HepG2 (cell line): ENCODE results near the gene NACC2. TPM values are rescaled to one million over a fixed set of nuclear protein-coding genes. Genes with fewer than 3 reads are reported as not detected.

Experiments
- BRCA1 ChIP-seq: sonication (generic); formaldehyde crosslinking; IDR thresholded peaks from 2 replicates; pipeline ENCODE4 v1.4.0; 2020; ENCODE audit warnings: missing genetic modification reagents
- CBX1 ChIP-seq: IDR thresholded peaks from one replicate; pipeline ENCODE4 v1.6.1; 2016; ENCODE audit warnings: antibody characterized with exemption, low read depth
- GFI1 ChIP-seq: sonication (generic); formaldehyde crosslinking; IDR thresholded peaks from 2 replicates; pipeline ENCODE4 v1.5.0; 2020; ENCODE audit warnings: missing genetic modification reagents, mild to moderate bottlenecking, borderline replicate concordance
- HOXA3 ChIP-seq: sonication (generic); formaldehyde crosslinking; IDR thresholded peaks from 2 replicates; pipeline ENCODE4 v1.5.0; 2020; ENCODE audit warnings: missing genetic modification reagents
- KLF12 ChIP-seq: sonication (generic); formaldehyde crosslinking; IDR thresholded peaks from 2 replicates; pipeline ENCODE4 v1.4.0; 2020; ENCODE audit warnings: missing genetic modification reagents, borderline replicate concordance
- MEF2D ChIP-seq: sonication (generic); formaldehyde crosslinking; IDR thresholded peaks from 2 replicates; pipeline ENCODE4 v1.5.1; 2020; ENCODE audit warnings: mild to moderate bottlenecking, missing genetic modification reagents
- MIER2 ChIP-seq: IDR thresholded peaks from 2 replicates; pipeline ENCODE4 v1.6.1; 2016; ENCODE audit warnings: missing biosample characterization, missing genetic modification reagents
- MTA1 ChIP-seq: sonication (generic); formaldehyde crosslinking; IDR thresholded peaks from 2 replicates; pipeline ENCODE4 v1.4.0; 2020; ENCODE audit warnings: missing genetic modification reagents, mild to moderate bottlenecking, borderline replicate concordance
- RXRA ChIP-seq: sonication (generic); formaldehyde crosslinking; IDR thresholded peaks from 2 replicates; pipeline ENCODE4 v1.5.1; 2020; ENCODE audit warnings: missing genetic modification reagents
- SALL2 ChIP-seq: sonication (generic); formaldehyde crosslinking; IDR thresholded peaks from 2 replicates; pipeline ENCODE4 v1.8.1; 2023; ENCODE audit warnings: mild to moderate bottlenecking, missing genetic modification reagents, inconsistent platforms
- SP1 ChIP-seq, 2 experiments: fragments of 450-650 bp in 1 of 2; sonication (generic) in 1 of 2; formaldehyde crosslinking in 1 of 2; IDR thresholded peaks; 2 replicates each; pipeline versions ENCODE4 v1.4.0 to v1.6.1; 2016 to 2020; ENCODE audit warnings: missing genetic modification reagents in 1 of 2
- TCF12 ChIP-seq, 2 experiments: fragments of 450-650 bp in 1 of 2; sonication (generic) in 1 of 2; formaldehyde crosslinking in 1 of 2; IDR thresholded peaks; 2 replicates each; pipeline versions ENCODE4 v1.6.1 to v1.8.0; 2017 to 2022; ENCODE audit warnings: antibody characterized with exemption in 1 of 2, mild to moderate bottlenecking in 1 of 2, missing genetic modification reagents in 1 of 2, moderate library complexity in 1 of 2
- TOE1 ChIP-seq: sonication (generic); formaldehyde crosslinking; IDR thresholded peaks from 2 replicates; pipeline ENCODE4 v1.4.0; 2020; ENCODE audit warnings: mild to moderate bottlenecking, missing genetic modification reagents
- TRIM24 ChIP-seq: sonication (generic); formaldehyde crosslinking; IDR thresholded peaks from 2 replicates; pipeline ENCODE4 v1.8.0; 2022; ENCODE audit warnings: mild to moderate bottlenecking, missing genetic modification reagents
- ZFP36 ChIP-seq: fragments of 150-350 bp; IDR thresholded peaks from 2 replicates; pipeline ENCODE4 v1.6.1; 2018; ENCODE audit warnings: borderline replicate concordance, low read length, low read depth; ENCODE audit not compliant: partially characterized antibody
- ZFP41 ChIP-seq: sonication (generic); formaldehyde crosslinking; IDR thresholded peaks from 2 replicates; pipeline ENCODE4 v1.4.0; 2020; ENCODE audit warnings: mild to moderate bottlenecking, missing genetic modification reagents, borderline replicate concordance
- ZNF207 ChIP-seq: fragments of 450-650 bp; IDR thresholded peaks from 2 replicates; pipeline ENCODE4 v1.6.1; 2016; ENCODE audit warnings: antibody characterized with exemption, borderline replicate concordance
- ZNF282 ChIP-seq: fragments of 450-650 bp; IDR thresholded peaks from 2 replicates; pipeline ENCODE4 v1.6.1; 2018; ENCODE audit not compliant: partially characterized antibody
- ZNF34 ChIP-seq: sonication (generic); formaldehyde crosslinking; IDR thresholded peaks from 2 replicates; pipeline ENCODE4 v1.4.0; 2020; ENCODE audit warnings: mild to moderate bottlenecking, missing genetic modification reagents, borderline replicate concordance
- ZNF670 ChIP-seq: sonication (generic); formaldehyde crosslinking; IDR thresholded peaks from 2 replicates; pipeline ENCODE4 v1.8.0; 2022; ENCODE audit warnings: mild to moderate bottlenecking, missing genetic modification reagents, borderline replicate concordance
- ZNF775 ChIP-seq: sonication (generic); formaldehyde crosslinking; IDR thresholded peaks from 2 replicates; pipeline ENCODE4 v1.4.0; 2020; ENCODE audit warnings: missing genetic modification reagents, mild to moderate bottlenecking, moderate library complexity, borderline replicate concordance
- polyA plus RNA-seq, 8 experiments: library from polyadenylated mRNA; depleted of rRNA in 3 of 8; stranded (reverse) in 7 of 8; unstranded in 1 of 8; fragments of >200 nt; fragmentation: Illumina TruSeq in 4 of 8; extraction: Trizol in 4 of 8; gene quantifications; 2 replicates each; pipeline versions ENCODE4 v1.2.1 to v1.2.3, GENCODE V29; 2011 to 2016; ENCODE audit warnings: low read depth in 4 of 8, missing spikeins in 1 of 8, mixed read lengths in 1 of 8; ENCODE audit not compliant: insufficient read depth in 1 of 8
- total RNA-seq, 5 experiments: library from RNA; depleted of rRNA; stranded (reverse); fragments of >200 nt; fragmentation: Illumina TruSeq; extraction: Trizol; gene quantifications; 2 replicates each; pipeline ENCODE4 v1.2.3, GENCODE V29; 2016; ENCODE audit warnings: low read depth in 1 of 5
- TF ChIP-seq, protein P1 (sequence below): sonication (generic); formaldehyde crosslinking; IDR thresholded peaks from 2 replicates; pipeline ENCODE4 v1.5.1; 2020; ENCODE audit warnings: missing genetic modification reagents, mild to moderate bottlenecking, borderline replicate concordance
- TF ChIP-seq, protein P2 (sequence below): sonication (generic); formaldehyde crosslinking; IDR thresholded peaks from 2 replicates; pipeline ENCODE4 v1.4.0; 2020; ENCODE audit warnings: missing genetic modification reagents
- TF ChIP-seq, protein P3 (sequence below): sonication (generic); formaldehyde crosslinking; IDR thresholded peaks from 2 replicates; pipeline ENCODE4 v1.5.0; 2020; ENCODE audit warnings: missing genetic modification reagents
- TF ChIP-seq, protein P4 (sequence below): sonication (generic); formaldehyde crosslinking; IDR thresholded peaks from 2 replicates; pipeline ENCODE4 v1.4.0; 2020; ENCODE audit warnings: missing genetic modification reagents

NACC2 gene
- total and polyA plus RNA-seq, 2 of the 13 experiments (the other 11 are each of a cell fraction or from before 2014, with no cell fraction given), result 5.9 to 12.3 TPM

DNA sequence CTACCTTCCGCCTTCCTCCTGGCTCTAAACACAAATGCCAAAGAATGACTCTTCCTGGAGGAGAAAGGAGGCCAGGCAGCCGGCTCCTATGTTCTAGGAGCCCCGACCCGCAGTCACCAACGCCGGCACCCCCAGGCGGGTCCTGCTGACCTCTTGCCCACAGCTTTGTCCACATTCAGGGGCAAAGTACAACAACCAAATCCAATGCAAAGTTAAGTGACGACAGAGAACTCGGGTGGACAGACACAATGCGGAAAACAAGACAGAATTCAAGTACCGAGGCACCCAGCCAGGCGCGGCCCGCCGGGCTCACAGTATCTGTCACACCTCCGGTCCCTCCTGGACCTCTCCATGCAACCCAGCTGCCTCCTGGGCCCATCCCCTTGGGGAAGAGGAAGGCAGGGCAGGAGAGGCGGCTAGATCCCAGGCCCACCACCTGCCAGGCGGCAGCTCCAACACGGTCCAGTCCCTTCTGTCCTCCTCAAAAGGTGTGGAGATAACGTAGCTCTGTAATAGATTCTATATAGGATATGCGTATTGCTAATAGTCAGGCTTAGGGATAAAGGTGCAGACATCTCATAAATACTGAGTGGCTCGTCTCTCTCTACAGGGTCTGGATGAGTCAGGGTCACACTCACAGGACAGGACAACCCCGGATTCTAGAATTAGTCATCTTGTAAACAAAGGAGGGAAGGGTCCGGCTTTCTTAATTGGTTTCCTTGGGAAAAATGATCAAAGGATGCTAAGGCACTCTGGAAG is 87.0 kb downstream of the NACC2 start (continued):
- no peak for TF ChIP-seq TCF12 (IDR thresholded peaks at IDR 0.05)
- TF ChIP-seq TCF12 (CRISPR knock-in tag; IDR thresholded peaks at IDR 0.05), result no peak
- TF ChIP-seq SALL2, result no peak
- TF ChIP-seq, protein P1, sequence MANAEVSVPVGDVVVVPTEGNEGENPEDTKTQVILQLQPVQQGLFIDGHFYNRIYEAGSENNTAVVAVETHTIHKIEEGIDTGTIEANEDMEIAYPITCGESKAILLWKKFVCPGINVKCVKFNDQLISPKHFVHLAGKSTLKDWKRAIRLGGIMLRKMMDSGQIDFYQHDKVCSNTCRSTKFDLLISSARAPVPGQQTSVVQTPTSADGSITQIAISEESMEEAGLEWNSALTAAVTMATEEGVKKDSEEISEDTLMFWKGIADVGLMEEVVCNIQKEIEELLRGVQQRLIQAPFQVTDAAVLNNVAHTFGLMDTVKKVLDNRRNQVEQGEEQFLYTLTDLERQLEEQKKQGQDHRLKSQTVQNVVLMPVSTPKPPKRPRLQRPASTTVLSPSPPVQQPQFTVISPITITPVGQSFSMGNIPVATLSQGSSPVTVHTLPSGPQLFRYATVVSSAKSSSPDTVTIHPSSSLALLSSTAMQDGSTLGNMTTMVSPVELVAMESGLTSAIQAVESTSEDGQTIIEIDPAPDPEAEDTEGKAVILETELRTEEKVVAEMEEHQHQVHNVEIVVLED (CRISPR knock-in tag), result peak; percentile 42; the same call in 1 of the 2 replicates
- no peak for TF ChIP-seq TRIM24 (CRISPR knock-in tag)
- TF ChIP-seq ZFP41 (CRISPR knock-in tag), result no peak
- TF ChIP-seq CBX1, result no peak
- TF ChIP-seq ZNF207, result no peak
- TF ChIP-seq HOXA3 (CRISPR knock-in tag), result peak; percentile 41
- no peak for TF ChIP-seq SP1 (IDR thresholded peaks at IDR 0.05)
- no peak for TF ChIP-seq SP1 (CRISPR knock-in tag; IDR thresholded peaks at IDR 0.05)
- TF ChIP-seq TOE1 (CRISPR knock-in tag), result no peak
- TF ChIP-seq MIER2 (CRISPR knock-in tag), result no peak
- no peak for TF ChIP-seq ZNF34 (CRISPR knock-in tag)
- TF ChIP-seq BRCA1 (CRISPR knock-in tag), result no peak
- no peak for TF ChIP-seq ZNF282
- TF ChIP-seq, protein P2, sequence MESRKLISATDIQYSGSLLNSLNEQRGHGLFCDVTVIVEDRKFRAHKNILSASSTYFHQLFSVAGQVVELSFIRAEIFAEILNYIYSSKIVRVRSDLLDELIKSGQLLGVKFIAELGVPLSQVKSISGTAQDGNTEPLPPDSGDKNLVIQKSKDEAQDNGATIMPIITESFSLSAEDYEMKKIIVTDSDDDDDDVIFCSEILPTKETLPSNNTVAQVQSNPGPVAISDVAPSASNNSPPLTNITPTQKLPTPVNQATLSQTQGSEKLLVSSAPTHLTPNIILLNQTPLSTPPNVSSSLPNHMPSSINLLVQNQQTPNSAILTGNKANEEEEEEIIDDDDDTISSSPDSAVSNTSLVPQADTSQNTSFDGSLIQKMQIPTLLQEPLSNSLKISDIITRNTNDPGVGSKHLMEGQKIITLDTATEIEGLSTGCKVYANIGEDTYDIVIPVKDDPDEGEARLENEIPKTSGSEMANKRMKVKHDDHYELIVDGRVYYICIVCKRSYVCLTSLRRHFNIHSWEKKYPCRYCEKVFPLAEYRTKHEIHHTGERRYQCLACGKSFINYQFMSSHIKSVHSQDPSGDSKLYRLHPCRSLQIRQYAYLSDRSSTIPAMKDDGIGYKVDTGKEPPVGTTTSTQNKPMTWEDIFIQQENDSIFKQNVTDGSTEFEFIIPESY (CRISPR knock-in tag), result no peak
- no peak for TF ChIP-seq ZNF775
- peak; percentile 31; the same call in 1 of the 2 replicates for TF ChIP-seq MTA1 (CRISPR knock-in tag)
- TF ChIP-seq, protein P3, sequence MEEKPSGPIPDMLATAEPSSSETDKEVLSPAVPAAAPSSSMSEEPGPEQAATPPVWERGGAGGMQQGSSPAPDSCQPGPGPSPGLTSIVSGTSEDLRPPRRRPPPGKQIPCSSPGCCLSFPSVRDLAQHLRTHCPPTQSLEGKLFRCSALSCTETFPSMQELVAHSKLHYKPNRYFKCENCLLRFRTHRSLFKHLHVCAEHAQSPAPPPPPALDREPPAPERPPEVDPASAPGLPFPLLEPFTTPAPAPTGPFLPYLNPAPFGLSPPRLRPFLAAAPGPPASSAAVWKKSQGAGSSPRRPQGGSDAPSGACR (CRISPR knock-in tag), result no peak
- peak; percentile 88 for TF ChIP-seq RXRA (CRISPR knock-in tag)
- TF ChIP-seq ZFP36, result no peak
- TF ChIP-seq ZNF670, result no peak
- TF ChIP-seq GFI1 (CRISPR knock-in tag), result 0 out of 2 replicates have a peak, but pooled peaks have one; percentile 27
- no peak for TF ChIP-seq MEF2D (CRISPR knock-in tag)
- TF ChIP-seq, protein P4, sequence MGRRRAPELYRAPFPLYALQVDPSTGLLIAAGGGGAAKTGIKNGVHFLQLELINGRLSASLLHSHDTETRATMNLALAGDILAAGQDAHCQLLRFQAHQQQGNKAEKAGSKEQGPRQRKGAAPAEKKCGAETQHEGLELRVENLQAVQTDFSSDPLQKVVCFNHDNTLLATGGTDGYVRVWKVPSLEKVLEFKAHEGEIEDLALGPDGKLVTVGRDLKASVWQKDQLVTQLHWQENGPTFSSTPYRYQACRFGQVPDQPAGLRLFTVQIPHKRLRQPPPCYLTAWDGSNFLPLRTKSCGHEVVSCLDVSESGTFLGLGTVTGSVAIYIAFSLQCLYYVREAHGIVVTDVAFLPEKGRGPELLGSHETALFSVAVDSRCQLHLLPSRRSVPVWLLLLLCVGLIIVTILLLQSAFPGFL (CRISPR knock-in tag), result no peak
- TF ChIP-seq KLF12 (CRISPR knock-in tag), result no peak
